ENCODE measurements around the gene MYCBP2. TPM values are rescaled to one million over a fixed set of nuclear protein-coding genes. Genes with fewer than 3 reads are reported as not detected.
A peak's percentile ranks its signal among the peaks of the same experiment; 100 is the strongest.

MYCBP2 gene
- total and polyA plus RNA-seq, 3 donors from 2014 or later, result 69.8 to 195 (median 188) TPM

DNA sequence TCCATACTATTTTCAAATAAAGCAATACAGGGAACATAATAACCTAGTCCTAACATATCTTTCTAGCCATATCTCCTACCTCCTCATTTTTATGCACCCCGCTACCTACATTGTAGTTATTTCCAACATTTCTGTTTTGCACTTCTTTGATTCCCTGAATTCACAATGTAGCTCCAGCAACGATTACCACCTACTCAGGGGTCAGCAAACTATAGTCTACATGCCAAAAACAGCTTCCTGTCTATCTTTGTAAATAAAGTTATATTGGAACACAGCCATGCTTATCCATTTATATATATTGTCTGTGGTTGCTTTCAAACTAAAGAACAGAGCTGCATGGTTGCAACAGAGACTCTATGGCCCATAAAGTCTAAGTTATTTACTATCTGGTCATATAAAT lies 16.7 kb downstream of the MYCBP2 start:
- Histone ChIP-seq H3K9me3 (no peaks in the 10 kb centered on the region), H3K36me3 (ENCODE audit: low read depth, missing control alignments) (no peaks in the 10 kb centered on the region), H3K4me1 (peaks cover 38% of the 10 kb centered on the region), H3K27me3 (no peaks in the 10 kb centered on the region), H3K27ac (peak overlapping the region; percentile 2 to 83), H3K4me3 (no peak overlapping the region)
- intact Hi-C loops (cut with DNase I; ENCODE audit: low total_unique reads), result no loop called here
- TF ChIP-seq POLR2A (IDR thresholded peaks at IDR 0.05), result no peak
- TF ChIP-seq, protein P1, sequence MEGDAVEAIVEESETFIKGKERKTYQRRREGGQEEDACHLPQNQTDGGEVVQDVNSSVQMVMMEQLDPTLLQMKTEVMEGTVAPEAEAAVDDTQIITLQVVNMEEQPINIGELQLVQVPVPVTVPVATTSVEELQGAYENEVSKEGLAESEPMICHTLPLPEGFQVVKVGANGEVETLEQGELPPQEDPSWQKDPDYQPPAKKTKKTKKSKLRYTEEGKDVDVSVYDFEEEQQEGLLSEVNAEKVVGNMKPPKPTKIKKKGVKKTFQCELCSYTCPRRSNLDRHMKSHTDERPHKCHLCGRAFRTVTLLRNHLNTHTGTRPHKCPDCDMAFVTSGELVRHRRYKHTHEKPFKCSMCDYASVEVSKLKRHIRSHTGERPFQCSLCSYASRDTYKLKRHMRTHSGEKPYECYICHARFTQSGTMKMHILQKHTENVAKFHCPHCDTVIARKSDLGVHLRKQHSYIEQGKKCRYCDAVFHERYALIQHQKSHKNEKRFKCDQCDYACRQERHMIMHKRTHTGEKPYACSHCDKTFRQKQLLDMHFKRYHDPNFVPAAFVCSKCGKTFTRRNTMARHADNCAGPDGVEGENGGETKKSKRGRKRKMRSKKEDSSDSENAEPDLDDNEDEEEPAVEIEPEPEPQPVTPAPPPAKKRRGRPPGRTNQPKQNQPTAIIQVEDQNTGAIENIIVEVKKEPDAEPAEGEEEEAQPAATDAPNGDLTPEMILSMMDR (IDR thresholded peaks at IDR 0.05), result no peak
- no peak for DNase-seq
- WGBS, 2 donors, result 68 to 74% methylated on average over 2 of the region's 2 CpGs

- Histone ChIP-seq H3K4me1 (peaks cover 41% of the 10 kb centered on the region), H3K9me3 (no peaks in the 10 kb centered on the region), H3K27me3 (no peaks in the 10 kb centered on the region), H3K36me3 (ENCODE audit: low read depth, missing control alignments) (no peaks in the 10 kb centered on the region), H3K27ac (peak overlapping the region in 1 of 2 donors; percentile 83), H3K4me3 (no peak overlapping the region)
- DNase-seq, result no peak
- intact Hi-C loops (cut with DNase I; ENCODE audit: low total_unique reads), result no loop called here
- TF ChIP-seq, protein P1 (IDR thresholded peaks at IDR 0.05), result no peak
- TF ChIP-seq POLR2A (IDR thresholded peaks at IDR 0.05), result no peak
- WGBS, 2 donors, result 52 to 69% methylated on average over 2 of the region's 2 CpGs
These were observed 17.6 kb downstream of the MYCBP2 start for GRCh38 chr13:77309254-77309653.

DNA sequence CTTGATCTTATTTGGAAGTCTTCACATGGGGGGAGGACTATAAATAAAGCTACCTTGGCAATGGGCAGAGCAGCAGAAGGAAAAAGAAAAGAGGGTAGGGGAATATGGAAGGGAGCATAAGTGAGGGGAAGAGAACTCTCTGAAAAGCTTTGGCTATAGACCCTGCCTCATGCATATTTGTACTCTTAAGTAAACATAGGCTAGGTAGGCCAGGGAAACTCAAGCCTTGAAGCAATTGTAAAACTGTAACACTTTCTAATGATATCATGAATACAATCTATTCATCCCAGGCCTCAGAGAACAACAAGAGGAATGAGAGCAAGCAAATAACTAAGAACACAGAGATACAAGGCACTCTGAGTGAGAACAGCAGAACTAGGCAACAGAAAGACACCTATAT lies 20.4 kb downstream of the MYCBP2 start:
- TF ChIP-seq, protein P1 (IDR thresholded peaks at IDR 0.05), result no peak
- no peak for TF ChIP-seq POLR2A (IDR thresholded peaks at IDR 0.05)
- Histone ChIP-seq H3K4me1 (peaks cover 41% of the 10 kb centered on the region), H3K9me3 (no peaks in the 10 kb centered on the region), H3K36me3 (ENCODE audit: low read depth, missing control alignments) (no peaks in the 10 kb centered on the region), H3K27ac (peak overlapping the region; percentile 6 to 73), H3K27me3 (no peaks in the 10 kb centered on the region), H3K4me3 (no peak overlapping the region)
- no peak for DNase-seq
- intact Hi-C loops (cut with DNase I; ENCODE audit: low total_unique reads), result no loop called here

DNA sequence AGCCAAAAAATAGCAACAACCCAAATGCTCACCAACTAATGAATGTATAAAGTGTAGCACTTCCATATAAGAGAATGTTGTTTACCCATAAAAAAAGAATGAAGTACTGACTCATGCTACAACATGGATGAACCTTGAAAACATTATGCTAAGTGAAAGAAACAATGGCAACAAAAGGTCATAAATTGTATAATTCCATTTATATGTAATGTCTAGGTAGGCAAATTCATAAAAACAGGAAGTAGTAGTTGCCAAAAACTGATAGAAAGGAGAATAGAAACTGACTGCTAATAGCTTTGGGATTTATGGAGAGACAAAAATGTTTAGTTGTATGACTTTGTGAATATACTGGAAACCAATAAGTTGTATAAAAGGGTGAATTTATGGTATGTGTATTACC lies 21.6 kb downstream of the MYCBP2 start:
- no peaks in the 10 kb centered on the region for H3K9me3 ChIP-seq
- peak overlapping the region in 1 of 2 donors; percentile 73 for H3K27ac ChIP-seq
- H3K4me3 ChIP-seq, result no peak overlapping the region
- intact Hi-C loops (cut with DNase I; ENCODE audit: low total_unique reads), result no loop called here
- no peak for DNase-seq
- H3K4me1 ChIP-seq, result peaks cover 43% of the 10 kb centered on the region
- no peak for TF ChIP-seq POLR2A (IDR thresholded peaks at IDR 0.05)
- TF ChIP-seq, protein P1 (IDR thresholded peaks at IDR 0.05), result no peak
- H3K36me3 ChIP-seq (ENCODE audit: low read depth, missing control alignments), result no peaks in the 10 kb centered on the region
- H3K27me3 ChIP-seq, result no peaks in the 10 kb centered on the region

DNA sequence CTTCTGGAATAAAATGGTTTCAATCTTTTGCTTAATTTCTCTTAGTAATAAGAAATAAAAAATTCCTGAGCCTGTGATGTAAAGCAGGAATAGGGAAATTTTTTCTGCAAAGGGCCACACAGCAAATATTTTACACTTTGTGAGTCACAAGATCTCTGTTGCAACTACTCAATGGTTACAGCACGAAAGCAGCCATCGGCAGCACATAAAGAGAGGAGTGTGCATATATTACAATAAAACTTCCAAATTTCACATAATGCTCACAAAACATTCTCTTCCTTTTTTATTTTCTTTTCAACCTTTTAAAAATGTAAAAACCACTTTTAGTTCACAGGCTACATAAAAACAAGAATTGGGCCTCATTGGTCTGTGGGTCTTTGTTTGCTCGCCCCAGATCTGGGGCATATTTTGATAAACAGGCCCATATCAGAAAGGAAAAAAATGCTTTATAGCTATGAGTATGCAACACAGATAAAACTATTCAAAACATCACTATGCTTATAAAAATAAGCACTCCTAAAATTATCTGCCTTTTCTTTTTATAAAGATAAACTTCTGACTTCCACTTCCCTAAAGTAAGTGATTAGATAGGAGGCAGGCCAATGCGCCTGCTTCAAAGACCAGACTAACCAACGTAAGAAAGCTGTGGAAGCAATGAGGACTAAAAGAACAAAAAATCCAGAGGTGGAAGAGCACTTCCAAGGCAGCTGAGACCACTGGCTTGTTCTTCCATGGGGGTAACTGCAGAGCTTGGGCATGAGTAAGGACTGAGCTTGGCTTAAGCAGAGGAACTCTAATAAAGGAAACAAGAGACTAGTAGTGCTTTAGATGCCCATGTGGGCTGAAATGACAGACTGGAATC lies 26.5 kb downstream of the MYCBP2 start:
- no peak for DNase-seq
- TF ChIP-seq, protein P1 (IDR thresholded peaks at IDR 0.05), result no peak
- no peak for TF ChIP-seq POLR2A (IDR thresholded peaks at IDR 0.05)
- H3K27me3 ChIP-seq, result no peaks in the 10 kb centered on the region
- H3K36me3 ChIP-seq (ENCODE audit: low read depth, missing control alignments), result no peaks in the 10 kb centered on the region
- intact Hi-C loops (cut with DNase I; ENCODE audit: low total_unique reads), result no loop called here
- peaks cover 22% of the 10 kb centered on the region for H3K4me1 ChIP-seq
- H3K4me3 ChIP-seq, result no peak overlapping the region
- H3K9me3 ChIP-seq, result no peaks in the 10 kb centered on the region
- WGBS, 2 donors, result 44 to 48% methylated on average over 5 of the region's 5 CpGs
- H3K27ac ChIP-seq, result peak overlapping the region; percentile 6 to 26
